ENCODE data around the gene DNAJB6. TPM values are rescaled to one million over a fixed set of nuclear protein-coding genes. Genes with fewer than 3 reads are reported as not detected.
A peak's percentile ranks its signal among the peaks of the same experiment; 100 is the strongest.

Gene DNAJB6
- polyA plus RNA-seq, 3 donors: 66.6 to 117 (median 116) TPM

GRCh38 chr7:157405501-157405900, 68.7 kb downstream of the DNAJB6 start:
- intact Hi-C loops (cut with micrococcal nuclease): no loop called here
- H3K27ac ChIP-seq (ENCODE audit: low read depth in 1 of 2, low read length in 2 of 2): no peak overlapping the region
- peaks cover 0 to 7% (median 0%) of the 10 kb centered on the region in 3 donors for H3K27me3 Mint-ChIP-seq (ENCODE audit: low read depth in 3 of 3)
- peak overlapping the region in 1 of 7 donors; percentile 13 for H3K27ac Mint-ChIP-seq
- WGBS (ENCODE audit: insufficient coverage): 91% methylated on average over 6 of the region's 13 CpGs
- H3K9me3 Mint-ChIP-seq: peaks cover 0 to 4% (median 0%) of the 10 kb centered on the region in 7 donors
- peaks cover 64% of the 10 kb centered on the region for H4K20me1 ChIP-seq (ENCODE audit: insufficient read depth, low read length)
- no peak overlapping the region for H2AFZ ChIP-seq (ENCODE audit: insufficient read depth, low read depth, low read length, poor library complexity, severe bottlenecking)
- no peaks in the 10 kb centered on the region for H3K27me3 ChIP-seq (ENCODE audit: control insufficient read depth in 2 of 2, insufficient read depth in 2 of 2, low read length in 2 of 2)
- no peaks in the 10 kb centered on the region for H3K9me3 ChIP-seq (replicated peaks in 1 of 2; ENCODE audit: control insufficient read depth in 1 of 2, insufficient read depth in 1 of 2, low read length in 2 of 2)
- peaks cover 2 to 14% of the 10 kb centered on the region in 2 donors for H3K4me1 ChIP-seq (ENCODE audit: control insufficient read depth in 1 of 2, insufficient read depth in 2 of 2, low read length in 2 of 2)
- no peak overlapping the region for H3K4me2 ChIP-seq (replicated peaks; ENCODE audit: extremely low read depth, low read length, poor library complexity, severe bottlenecking)
- no peak overlapping the region for H3K4me3 ChIP-seq (replicated peaks in 1 of 3; ENCODE audit: low read depth in 2 of 3, low read length in 3 of 3)
- no peak for TF ChIP-seq CTCF (IDR thresholded peaks at IDR 0.05)
- H3K79me2 ChIP-seq (ENCODE audit: insufficient read depth, low read length): peaks cover 5% of the 10 kb centered on the region
- no peak overlapping the region for H3K9ac ChIP-seq (ENCODE audit: insufficient read depth, low read length, poor library complexity, severe bottlenecking)
- H3K4me1 Mint-ChIP-seq: peaks cover 29% of the 10 kb centered on the region
- no peak overlapping the region for H3K4me3 Mint-ChIP-seq
- H3K36me3 Mint-ChIP-seq: peaks cover 39 to 60% of the 10 kb centered on the region in 2 donors
- H3K36me3 ChIP-seq (replicated peaks in 1 of 2; ENCODE audit: control insufficient read depth in 1 of 2, insufficient read depth in 2 of 2, low read length in 2 of 2): peaks cover 25 to 52% of the 10 kb centered on the region in 2 donors
- DNase-seq: no peak

GRCh38 chr7:157405914-157406810, 69.4 kb downstream of the DNAJB6 start:
- Histone ChIP-seq H3K27me3 (ENCODE audit: control insufficient read depth in 2 of 2, insufficient read depth in 2 of 2, low read length in 2 of 2) (no peaks in the 10 kb centered on the region), H4K20me1 (ENCODE audit: insufficient read depth, low read length) (peaks cover 58% of the 10 kb centered on the region), H3K9me3 (replicated peaks in 1 of 2; ENCODE audit: control insufficient read depth in 1 of 2, insufficient read depth in 1 of 2, low read length in 2 of 2) (no peaks in the 10 kb centered on the region), H3K27ac (ENCODE audit: low read depth in 1 of 2, low read length in 2 of 2) (no peak overlapping the region), H3K36me3 (replicated peaks in 1 of 2; ENCODE audit: control insufficient read depth in 1 of 2, insufficient read depth in 2 of 2, low read length in 2 of 2) (peaks cover 27 to 54% of the 10 kb centered on the region in 2 donors), H3K4me1 (ENCODE audit: control insufficient read depth in 1 of 2, insufficient read depth in 2 of 2, low read length in 2 of 2) (peaks cover 2 to 14% of the 10 kb centered on the region in 2 donors), H3K4me2 (replicated peaks; ENCODE audit: extremely low read depth, low read length, poor library complexity, severe bottlenecking) (no peak overlapping the region), H3K9ac (ENCODE audit: insufficient read depth, low read length, poor library complexity, severe bottlenecking) (no peak overlapping the region), H3K4me3 (replicated peaks in 1 of 3; ENCODE audit: low read depth in 2 of 3, low read length in 3 of 3) (no peak overlapping the region), H3K79me2 (ENCODE audit: insufficient read depth, low read length) (peaks cover 5% of the 10 kb centered on the region), H2AFZ (ENCODE audit: insufficient read depth, low read depth, low read length, poor library complexity, severe bottlenecking) (no peak overlapping the region)
- Mint-ChIP-seq H3K4me3 (no peak overlapping the region), H3K27ac (peak overlapping the region in 1 of 7 donors; percentile 25), H3K9me3 (peaks cover 0 to 4% (median 0%) of the 10 kb centered on the region in 7 donors), H3K27me3 (ENCODE audit: low read depth in 3 of 3) (peaks cover 0 to 7% (median 0%) of the 10 kb centered on the region in 3 donors), H3K36me3 (peaks cover 37 to 59% of the 10 kb centered on the region in 2 donors), H3K4me1 (peaks cover 28% of the 10 kb centered on the region)
- no peak for DNase-seq
- intact Hi-C loops (cut with micrococcal nuclease): no loop called here
- WGBS (ENCODE audit: insufficient coverage): 95% methylated on average over 20 of the region's 32 CpGs
- no peak for TF ChIP-seq CTCF (IDR thresholded peaks at IDR 0.05)
